ELF-1 (cell line): ENCODE data around the gene GRB10.

Source experiments
- DNase-seq: peaks from one replicate; pipeline ENCODE4 v3.0.0-alpha.2; 2016; ENCODE audit warnings: low read depth, low spot score

Gene GRB10

DNA sequence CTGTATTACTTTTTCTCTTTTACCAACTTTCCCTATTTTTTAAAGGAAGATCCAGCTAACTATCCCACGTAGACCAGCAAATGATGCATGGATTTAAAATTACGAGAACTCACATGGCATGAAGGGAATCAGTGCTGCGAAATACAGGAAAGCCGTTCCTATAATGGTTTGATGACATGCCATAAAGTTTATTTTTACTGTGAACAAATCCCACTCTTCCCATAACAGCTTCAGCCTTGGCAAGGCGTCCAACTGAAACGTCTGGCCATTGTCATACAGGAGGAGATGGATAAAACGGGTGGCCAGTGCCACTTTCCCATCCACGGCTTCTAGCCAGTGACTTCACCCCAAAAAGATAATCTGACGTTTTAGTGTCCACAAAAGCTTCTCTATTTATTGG is 111.3 kb downstream of the GRB10 start:
- no peak for DNase-seq

DNA sequence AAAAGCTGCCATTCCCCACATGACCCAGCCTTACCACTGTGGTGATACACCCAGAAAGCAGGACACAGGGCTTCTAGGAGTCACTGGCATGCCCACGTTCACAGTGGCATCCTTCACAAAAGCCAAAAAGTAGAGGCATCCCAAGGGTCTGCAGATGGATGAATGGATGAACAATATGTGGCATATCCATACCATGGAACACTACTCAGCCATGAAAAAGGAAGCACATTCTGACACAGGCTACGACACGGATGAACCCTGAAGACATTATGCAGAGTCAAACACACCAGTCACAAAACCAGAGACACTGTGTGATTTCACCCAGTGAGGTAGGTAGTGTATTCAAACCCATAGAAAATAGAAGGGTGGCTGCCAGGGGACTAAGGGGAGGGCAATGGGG is 112.8 kb downstream of the GRB10 start:
- no peak for DNase-seq

DNA sequence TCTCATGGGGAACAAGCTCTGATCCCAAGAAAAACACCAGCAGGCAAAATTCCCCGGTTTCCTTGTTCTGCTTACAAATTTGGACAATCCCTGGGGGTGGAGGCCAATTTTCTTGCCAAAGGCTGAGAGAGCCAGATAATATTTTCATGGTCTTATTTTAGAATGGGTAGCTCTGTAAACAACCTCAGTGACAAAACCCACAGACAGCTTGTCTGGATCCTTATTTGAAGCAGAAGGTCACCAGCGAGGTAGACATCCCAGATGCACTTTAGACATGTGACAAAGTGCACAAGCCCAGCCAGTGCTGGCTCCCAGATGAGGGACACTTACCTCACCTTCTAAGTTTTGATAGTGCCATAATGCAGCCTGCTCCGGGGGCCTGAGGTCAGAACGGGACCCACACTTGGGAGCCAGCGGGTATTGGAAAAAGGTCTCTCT is 114.9 kb downstream of the GRB10 start:
- no peak for DNase-seq

DNA sequence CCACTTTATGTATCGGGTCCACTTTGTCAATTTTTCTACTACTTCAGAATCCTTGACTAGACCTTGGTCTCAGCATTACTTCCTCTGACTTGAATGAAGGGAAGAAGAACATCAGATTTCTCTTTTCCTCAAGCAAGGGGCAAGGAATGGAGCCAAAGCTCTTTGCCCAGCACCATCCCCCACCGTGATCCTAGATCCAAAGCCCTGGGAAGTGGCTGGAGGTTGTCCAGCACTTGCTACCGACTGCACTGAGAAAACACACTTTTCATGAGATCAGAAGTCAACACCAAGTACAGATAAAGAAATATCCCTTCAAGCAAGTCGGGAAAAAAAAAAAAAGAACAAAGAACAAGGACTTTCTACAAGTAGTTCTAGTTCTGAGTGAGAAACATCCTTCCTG is 115.4 kb downstream of the GRB10 start:
- DNase-seq = no peak

DNA sequence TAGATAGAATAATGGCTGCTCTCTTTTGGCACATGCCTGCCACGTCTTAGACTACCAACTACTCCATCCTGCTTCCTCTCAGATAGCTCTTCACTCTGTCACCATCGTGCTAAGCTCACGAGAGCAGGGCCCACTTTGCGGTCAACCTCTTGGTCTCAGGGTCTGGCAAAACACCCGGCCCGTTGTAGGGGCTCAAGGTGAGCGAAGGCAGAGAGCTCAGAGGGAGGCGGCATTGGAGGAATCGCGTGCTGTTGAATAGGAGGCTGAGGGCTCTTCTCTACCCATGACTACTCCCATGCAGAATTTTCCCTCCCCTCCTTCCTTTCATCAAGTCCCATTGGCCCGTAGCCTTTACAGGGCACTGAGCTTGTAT is 116.6 kb downstream of the GRB10 start:
- DNase-seq = no peak

DNA sequence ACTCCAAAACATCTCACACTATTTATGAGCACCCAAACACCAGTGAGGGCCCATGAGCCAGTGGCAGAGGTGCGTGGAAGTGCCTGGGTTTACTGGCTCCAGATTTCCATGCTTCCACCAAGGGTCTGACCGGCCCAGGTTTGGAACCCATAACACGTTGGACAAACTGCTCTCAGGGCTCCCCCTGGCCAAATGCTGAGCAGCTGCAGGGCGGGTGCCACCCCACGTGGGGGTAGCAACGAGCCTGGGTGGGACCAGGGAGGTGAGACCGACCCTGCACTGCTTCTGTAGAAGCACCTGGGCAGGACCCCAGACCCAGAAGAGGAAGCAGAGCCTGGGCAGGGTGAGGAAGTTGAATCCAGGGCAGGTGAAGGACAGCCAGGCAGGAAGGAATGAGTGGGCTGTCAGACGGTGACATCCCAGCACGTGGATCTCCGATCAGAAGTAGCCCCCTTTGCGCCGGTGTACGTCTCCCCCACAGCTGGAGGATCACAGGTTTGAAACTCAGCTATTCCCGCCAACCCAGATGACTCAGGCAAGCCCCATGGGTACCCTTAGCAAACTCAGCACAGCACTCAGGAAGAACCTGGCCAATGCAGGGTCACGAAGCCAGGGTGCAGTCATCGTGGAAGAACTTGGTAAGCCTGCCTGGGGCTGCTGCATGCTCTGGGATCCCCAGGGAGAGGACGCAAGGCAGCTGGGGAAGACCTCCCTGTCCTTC is 117.1 kb downstream of the GRB10 start:
- no peak for DNase-seq

DNA sequence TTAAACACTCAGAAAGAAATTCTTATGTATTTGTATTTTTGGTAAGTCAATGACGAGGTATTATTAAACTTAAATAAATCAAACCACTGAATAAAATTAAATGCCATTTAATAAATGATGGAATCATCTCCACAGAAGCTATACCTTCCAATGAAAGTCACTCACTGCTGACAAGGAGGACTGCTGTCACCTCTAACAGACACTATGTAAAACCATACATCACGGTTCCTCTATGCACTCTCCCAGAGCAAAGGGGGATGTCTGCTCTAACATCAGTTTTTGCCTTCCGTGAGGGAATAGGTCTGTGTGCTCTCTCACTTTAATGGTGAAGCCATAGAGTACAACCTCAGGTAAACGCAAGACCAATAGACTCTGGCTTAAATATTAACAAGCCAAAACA is 117.8 kb downstream of the GRB10 start:
- DNase-seq = no peak

DNA sequence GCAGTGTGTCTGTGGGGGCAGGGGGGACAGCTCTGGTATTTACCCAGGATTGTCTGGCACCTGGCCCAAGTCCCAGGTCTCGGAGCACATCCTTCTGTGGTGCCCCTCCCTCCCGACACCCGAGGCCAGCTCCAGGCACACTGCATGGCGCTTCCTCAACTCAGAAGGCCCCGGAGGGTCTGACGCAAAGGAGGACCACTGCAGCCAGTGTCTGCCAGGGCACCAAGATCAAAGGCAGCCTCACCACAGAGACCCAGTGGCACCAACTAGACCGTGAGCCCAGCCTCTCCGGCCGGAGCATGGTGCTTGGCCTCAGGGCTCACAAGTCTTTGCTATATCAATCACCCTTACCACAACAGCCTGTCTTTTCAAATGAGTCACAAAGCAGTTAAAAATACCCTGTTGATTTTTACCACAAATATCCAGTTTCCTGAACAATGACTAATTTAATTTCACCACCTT is 118.2 kb downstream of the GRB10 start:
- no peak for DNase-seq

DNA sequence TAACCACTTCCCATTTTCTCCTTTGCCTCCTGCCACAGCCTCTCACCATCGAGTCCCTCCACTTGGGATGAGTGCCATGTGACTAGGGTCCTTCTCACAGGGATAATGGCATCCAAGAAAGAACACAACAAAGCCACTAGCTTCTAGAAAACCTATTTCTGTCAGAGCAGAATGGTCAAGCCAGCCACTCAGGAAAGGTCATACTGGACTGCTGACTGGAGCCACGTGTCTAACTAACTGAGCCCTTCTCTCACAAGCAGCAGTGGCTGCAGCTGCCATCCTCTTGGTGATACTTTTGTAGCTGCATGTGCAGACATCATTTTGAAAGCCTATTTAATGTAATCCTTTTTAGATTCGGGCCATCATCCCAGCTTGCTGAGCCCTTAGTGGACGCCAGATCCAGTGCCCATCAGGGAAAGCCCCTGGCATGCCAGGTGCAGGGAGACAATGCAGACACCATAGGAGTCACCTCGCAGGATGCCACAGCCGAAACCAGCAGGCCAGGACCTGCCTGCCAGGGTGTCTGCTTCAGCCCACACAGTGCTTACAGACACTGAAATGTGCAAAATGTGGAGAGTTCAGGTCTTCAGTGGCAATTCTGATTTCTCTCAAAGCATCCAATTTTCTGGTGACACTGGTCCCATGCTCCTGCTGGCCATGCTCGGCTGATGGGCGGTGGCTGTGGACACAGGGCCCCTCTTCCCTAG is 119.1 kb downstream of the GRB10 start:
- no peak for DNase-seq

DNA sequence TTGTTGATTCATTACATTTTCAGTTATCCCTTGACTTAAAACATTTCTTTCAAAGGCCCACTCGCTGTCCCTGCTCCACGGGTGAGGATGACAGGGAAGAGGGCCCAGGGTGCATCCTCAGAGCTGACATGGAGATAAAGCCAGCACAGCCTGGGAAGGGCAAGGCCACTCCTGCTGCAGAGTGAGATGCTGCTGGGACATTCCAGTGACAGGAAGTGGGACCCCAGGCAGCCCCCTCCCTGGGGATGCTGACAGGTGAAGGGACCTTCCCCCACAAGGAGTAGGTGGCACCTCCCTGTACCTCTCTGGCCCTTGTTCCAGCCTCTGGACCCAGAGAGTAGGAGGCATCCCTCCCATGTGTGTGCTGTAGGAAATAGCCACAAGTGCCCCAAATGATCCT is 119.7 kb downstream of the GRB10 start:
- no peak for DNase-seq

DNA sequence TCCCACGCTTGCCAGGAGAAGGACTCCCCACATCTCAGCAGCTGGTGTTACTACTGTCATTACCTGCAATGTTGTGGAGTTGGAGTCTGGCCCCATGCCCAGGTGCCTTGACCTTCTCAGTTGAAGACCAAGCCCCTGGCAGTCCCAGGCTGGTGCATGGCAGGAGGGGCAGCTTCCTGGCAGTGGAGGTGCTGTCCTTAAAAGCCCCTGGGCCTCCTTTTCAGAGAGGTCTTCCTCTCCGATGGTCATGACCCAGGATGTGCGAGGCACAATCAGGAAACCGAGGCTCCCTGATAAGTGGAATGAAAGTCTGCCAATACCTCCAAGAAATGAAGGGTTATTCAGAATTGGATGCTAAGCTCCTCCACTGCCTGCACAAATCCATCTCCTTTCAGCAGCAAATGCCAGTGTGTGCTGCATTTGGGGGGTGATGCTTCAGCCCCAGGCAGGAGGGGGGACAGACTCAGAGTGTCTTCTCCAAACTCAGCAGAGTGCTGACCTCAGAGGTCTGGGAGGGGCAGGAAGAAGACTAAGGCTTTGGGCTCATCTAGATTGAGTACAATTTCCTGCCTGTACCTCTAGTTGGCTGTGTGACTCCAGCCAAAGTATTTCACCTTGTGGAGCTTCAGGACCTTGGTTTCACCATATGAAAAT is 120.5 kb downstream of the GRB10 start:
- DNase-seq = no peak

DNA sequence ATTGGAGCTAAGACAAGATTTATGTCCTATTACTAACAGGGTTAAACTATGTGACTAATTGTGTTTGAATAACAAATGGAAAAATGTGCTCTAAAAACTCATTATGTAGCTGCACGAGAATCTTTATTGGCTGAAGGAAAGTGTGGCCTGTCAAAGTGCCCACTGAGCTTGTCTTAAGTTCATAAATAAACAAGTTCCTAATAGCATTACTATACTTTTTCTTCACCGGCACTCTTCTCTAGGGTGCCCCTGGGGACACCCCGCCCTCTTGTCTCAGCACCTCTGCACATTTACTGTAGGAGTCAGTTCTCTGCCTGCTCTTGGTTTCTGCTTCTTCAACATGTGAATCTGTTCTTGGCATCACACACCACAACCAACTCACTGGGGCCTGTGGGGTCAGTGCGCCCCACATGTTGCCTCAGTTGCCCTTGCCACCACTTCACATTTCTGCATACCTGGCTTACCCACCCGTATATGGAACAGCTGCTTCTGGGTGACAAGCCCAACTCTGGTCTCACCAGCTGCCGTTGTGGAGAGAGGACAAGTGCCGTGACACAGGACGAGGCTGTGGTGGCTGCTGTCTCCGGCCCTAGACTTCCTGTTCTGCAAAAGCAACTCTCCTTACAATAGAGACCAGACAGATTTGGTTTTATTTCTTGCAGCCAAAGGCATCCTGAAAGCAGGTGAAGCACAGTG is 121.2 kb downstream of the GRB10 start:
- DNase-seq = no peak

DNA sequence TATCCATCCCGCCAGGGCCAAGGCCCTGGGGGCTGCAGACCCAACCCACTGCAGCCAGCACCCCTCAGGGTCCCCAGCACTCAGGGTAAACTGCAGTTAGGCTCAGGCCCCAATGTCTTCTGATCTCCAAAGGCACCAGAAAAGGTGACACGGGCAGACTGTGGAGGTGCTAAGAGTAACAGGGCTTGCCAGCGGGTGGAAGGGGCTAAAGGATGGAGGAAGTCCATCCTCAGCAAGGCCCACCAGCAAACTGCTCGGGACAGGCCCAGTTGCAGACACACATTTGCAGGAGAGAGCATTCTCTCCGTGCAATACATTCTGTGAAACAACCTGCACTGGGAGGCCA is 121.9 kb downstream of the GRB10 start:
- no peak for DNase-seq

DNA sequence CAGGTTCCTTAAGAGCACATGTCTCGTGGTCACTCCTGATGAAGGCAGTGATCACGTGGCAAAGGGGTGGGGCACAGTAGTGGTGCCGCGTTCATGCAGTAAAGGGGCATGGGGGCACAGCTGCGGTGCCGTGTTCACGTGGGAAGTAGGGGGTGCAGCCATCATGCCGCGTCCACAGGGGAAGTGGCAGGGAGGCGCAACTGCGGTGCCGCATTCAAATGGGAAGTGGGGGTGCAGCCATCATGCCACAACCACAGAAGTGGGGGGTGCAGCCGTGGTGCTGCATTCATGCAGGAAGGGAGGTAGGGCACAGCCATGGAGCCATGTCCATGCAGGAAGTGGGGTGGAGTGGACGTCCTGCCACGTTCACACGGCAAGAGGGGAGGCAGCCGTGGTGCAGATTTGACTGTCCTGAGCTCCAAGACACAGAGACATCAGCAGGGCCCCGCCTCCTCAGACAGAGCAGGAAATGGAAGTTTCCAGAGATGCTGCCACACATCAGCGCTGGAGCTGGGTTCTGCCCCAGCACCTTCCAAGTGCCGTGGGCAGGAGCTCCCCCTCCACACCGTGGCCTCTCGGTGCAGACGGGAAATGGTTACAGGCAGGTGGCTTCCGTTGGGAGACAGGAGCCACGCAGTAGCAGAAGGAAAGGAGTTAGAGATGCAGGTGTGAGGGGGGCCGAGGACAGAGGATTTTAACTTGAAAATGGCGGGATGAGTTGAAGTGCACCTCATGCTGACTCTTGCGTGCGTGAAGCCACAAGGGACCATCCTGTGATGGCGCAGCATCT is 122.5 kb downstream of the GRB10 start:
- DNase-seq = no peak

DNA sequence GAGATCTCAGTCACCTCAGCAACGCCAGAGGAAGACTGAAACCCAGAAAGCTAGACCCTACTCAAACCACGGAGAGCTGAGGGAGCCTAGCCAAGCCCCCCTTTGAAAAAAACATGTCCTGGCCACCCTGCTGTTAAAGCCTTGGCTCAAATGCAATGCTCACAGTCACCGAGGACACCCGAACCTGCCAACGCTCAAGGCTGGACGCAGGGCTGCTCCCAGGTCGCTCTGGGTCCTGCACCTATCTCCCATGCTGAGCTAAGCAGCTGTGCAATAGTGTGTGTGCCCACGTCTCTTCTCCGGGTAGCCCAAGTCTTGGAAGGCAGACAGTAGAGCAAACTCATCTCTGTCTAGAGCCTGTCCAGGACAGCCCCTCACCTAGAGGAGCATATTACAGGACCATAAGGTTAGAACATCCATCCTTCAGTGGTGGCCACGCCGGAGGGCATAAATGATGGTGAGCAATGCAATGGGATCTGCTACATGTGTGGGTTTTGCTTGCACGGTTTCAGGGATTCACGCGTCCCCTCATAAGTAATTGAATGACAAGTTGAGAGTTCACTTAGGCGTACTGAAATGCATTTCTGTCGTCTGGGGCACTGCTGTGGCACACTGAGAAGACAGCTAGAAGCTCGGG is 123.2 kb downstream of the GRB10 start:
- DNase-seq = no peak

DNA sequence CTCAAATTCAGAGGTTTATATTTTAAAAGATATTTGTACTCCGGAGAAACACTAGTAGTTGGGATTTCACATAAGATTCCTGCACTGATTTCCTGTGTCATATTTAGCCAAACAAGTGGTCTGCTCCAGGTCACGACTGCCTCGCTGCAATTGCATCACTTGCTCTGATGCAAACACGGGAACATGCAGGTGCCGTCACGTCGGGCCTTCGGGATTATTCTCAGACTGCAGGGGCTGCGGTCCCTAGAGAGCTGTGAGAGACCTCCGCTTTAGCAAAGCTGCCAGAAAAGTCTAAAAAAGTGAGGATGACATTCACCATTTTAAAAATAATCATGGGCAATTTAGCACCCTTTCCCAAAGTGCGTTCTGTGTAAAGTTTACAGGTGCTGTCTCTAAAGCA is 124.0 kb downstream of the GRB10 start:
- no peak for DNase-seq

DNA sequence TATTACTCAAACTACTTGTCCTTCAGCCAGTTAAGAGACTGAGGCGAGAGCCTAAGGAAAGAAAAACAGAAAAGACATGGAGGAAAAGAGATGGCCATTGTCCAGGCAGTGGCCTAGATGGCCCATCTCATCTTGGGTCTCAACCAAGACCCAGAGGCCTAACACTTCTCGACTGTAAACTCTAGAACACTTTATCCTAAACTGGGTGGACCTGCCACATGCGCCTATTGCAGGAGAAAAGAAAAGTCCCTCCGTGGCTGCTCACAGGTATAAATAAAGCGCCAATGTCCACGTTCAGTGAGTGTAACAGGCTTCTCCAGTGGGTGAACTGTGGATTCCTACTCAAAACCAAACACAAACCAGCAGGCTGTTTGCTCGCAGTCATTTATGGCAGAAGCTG is 124.8 kb downstream of the GRB10 start:
- no peak for DNase-seq

DNA sequence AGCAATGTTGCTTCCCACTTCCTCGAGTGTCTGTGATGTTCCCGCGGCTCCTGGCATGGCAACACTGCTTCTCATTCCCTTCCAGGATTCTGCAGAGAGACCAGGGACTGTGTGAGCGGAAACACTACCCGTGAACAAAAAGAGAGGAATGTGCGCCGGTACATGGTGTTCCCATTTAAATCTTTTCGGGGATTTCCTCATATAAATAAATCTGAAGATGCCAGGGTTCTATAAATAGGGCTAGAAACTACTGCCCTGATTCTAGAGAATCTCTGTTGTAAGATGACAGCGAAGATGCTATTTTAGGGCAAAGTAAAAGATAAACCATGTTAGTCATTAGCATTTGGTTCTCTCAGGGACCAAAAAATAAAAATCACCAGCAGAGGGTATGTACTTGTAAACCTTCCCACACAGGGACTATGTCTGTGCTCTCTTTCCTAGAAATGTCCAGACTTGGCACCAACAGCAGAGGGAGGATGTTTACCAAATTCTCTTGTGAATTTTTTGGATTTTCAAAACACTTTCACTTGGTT is 125.3 kb downstream of the GRB10 start:
- DNase-seq = no peak

DNA sequence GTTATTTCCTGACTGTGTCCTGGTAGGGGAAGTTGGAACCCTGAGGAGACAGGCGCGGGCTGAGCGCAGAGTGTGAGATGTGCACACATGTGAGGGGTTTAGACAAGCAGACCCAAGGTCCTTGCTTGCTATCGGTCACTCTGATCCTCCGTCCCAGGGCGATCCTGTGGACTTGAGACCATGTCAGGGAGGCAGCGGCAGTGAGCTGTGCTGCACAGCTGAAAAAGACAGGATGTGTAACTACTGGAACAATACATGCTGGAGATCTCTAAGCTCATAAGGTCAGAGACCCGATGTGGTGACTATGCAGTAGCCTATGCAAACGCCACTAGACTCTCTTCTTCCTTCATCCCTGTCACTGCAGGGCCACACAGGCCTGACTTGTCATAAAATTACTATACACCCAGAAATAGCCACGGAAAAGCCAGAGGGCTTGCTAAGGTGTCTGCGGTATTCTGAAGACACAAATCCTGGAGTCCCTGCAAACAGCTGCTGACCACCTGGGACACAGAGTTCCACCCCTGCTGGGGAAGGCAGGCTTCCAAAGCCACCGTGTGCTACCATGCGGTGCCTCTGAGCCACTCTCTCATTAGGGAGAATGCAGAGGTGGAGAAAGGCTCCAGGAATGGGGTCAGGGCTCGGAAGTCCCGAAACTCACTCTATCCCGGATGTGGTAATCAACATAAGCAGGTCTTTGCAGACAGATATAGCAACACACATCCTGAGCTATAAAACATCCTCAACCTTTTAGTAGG is 126.4 kb downstream of the GRB10 start:
- DNase-seq = no peak

DNA sequence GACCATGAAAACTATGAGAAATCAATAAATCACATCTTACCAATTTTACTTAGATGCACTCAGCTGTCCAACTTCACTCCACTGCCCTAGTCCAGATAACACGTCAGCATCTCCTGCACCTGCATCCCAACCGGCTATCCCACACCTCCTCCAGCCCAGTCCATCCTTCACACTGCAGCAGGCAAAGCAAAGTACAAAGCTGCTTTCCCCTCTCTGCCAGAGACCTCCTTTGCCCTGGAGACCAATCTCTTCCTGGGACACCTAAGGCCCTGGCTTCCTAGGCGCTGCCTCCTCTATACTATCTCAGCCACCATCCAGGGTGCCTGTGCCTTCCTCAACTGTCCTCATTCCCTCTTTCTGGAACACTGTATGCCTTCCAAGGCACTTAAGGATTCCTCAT is 127.2 kb downstream of the GRB10 start:
- no peak for DNase-seq
